ENCODE data around the gene WNT7A.

The WNT7A gene

GRCh38 chr3:13786811-13787210, 93.1 kb downstream of the WNT7A start:
- Mint-ChIP-seq H3K27me3 (peaks cover 65% of the 10 kb centered on the region), H3K36me3 (ENCODE audit: insufficient read depth) (no peaks in the 10 kb centered on the region), H3K9me3 (no peaks in the 10 kb centered on the region), H3K4me3 (no peak overlapping the region), H3K27ac (ENCODE audit: low read depth) (no peak overlapping the region), H3K4me1 (no peaks in the 10 kb centered on the region)
- DNase-seq (ENCODE audit: low spot score in 2 of 2) (no peak), ATAC-seq (replicated peaks; ENCODE audit: extremely low read depth, poor library complexity, severe bottlenecking) (no peak)

GRCh38 chr3:13785853-13786436, 93.9 kb downstream of the WNT7A start:
- Mint-ChIP-seq H3K4me1 (no peaks in the 10 kb centered on the region), H3K27me3 (peaks cover 65% of the 10 kb centered on the region), H3K36me3 (ENCODE audit: insufficient read depth) (no peaks in the 10 kb centered on the region), H3K27ac (ENCODE audit: low read depth) (no peak overlapping the region), H3K9me3 (no peaks in the 10 kb centered on the region), H3K4me3 (no peak overlapping the region)
- DNase-seq (ENCODE audit: low spot score in 2 of 2) (no peak), ATAC-seq (replicated peaks; ENCODE audit: extremely low read depth, poor library complexity, severe bottlenecking) (no peak)

DNA sequence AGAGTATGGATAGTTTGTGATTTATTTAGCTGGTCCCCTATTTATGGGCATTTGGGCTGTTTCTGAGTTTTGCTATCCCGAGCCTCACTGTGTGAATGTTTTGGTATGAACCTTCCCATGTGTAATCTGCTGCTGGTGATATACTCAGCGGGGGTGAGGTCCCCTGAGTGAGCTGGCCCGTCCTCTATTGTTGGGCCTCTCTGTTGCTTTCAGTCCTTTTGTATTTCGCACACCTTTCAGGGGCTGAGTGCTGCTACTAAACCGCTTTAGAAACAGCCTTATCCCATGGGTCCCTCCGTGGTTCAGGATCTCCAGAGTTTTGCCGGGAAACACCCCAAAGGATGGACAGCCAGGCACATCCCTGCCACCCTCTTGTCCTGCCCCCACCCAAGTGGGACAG, 94.5 kb downstream of the WNT7A start:
- Mint-ChIP-seq H3K4me1 (no peaks in the 10 kb centered on the region), H3K27me3 (peaks cover 65% of the 10 kb centered on the region), H3K36me3 (ENCODE audit: insufficient read depth) (no peaks in the 10 kb centered on the region), H3K9me3 (no peaks in the 10 kb centered on the region), H3K27ac (ENCODE audit: low read depth) (no peak overlapping the region), H3K4me3 (no peak overlapping the region)
- ATAC-seq (replicated peaks; ENCODE audit: extremely low read depth, poor library complexity, severe bottlenecking) (no peak), DNase-seq (ENCODE audit: low spot score in 2 of 2) (no peak)

GRCh38 chr3:13783476-13783875, 96.4 kb downstream of the WNT7A start:
- ATAC-seq (replicated peaks; ENCODE audit: extremely low read depth, poor library complexity, severe bottlenecking) (no peak), DNase-seq (ENCODE audit: low spot score in 2 of 2) (no peak)
- H3K4me1 Mint-ChIP-seq: no peaks in the 10 kb centered on the region
- peaks cover 71% of the 10 kb centered on the region for H3K27me3 Mint-ChIP-seq
- H3K36me3 Mint-ChIP-seq (ENCODE audit: insufficient read depth): no peaks in the 10 kb centered on the region
- H3K4me3 Mint-ChIP-seq: no peak overlapping the region
- no peaks in the 10 kb centered on the region for H3K9me3 Mint-ChIP-seq
- no peak overlapping the region for H3K27ac Mint-ChIP-seq (ENCODE audit: low read depth)

DNA sequence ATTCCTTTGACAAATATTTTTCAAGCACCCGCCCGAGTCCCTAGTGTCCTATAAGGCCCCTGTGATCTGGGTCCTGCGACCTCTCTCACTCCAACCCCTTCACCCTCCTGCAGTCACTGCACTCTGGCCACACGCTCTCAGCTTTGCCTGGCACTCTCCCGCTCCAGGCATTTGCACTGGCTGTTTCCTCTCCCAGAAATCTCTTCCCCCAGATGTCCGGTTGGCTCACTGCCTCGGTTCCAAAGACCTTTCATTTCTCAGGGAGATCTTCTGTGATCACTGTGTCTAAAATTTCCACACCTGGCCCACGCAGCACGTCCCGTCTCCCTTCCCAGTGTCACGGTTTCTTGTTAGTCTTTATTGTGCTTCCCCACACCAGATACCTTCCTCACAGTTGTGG, 97.4 kb downstream of the WNT7A start:
- Mint-ChIP-seq H3K27me3 (peaks cover 61% of the 10 kb centered on the region), H3K36me3 (ENCODE audit: insufficient read depth) (no peaks in the 10 kb centered on the region), H3K4me1 (no peaks in the 10 kb centered on the region), H3K4me3 (no peak overlapping the region), H3K9me3 (no peaks in the 10 kb centered on the region), H3K27ac (ENCODE audit: low read depth) (no peak overlapping the region)
- no peak for ATAC-seq (replicated peaks; ENCODE audit: extremely low read depth, poor library complexity, severe bottlenecking)
- no peak for DNase-seq (ENCODE audit: low spot score in 2 of 2)

DNA sequence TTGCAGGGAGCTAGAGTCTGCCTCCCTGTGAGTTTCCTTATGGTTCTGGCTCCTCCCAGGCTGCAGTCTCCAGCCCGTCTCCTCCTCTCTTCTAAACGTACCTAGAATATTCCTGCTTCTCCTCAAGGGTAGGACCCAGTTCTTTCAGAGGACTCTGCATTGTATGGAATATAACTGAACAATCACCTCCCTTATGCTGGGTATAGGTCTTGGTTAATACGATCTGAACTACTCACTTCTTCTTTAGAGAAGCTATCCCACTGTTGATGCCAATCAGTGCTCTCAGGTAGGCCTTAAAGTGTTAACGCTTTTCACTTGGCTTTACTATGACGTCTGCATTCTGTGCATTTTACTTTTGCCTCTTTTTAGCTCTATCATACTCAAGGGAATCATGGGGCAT, 98.5 kb downstream of the WNT7A start:
- Mint-ChIP-seq H3K9me3 (no peaks in the 10 kb centered on the region), H3K36me3 (ENCODE audit: insufficient read depth) (no peaks in the 10 kb centered on the region)

GRCh38 chr3:13780432-13781176, 99.3 kb downstream of the WNT7A start:
- no peak for ATAC-seq (replicated peaks; ENCODE audit: extremely low read depth, poor library complexity, severe bottlenecking)

More for the DNA sequence above, 98.5 kb downstream of the WNT7A start:
- no peak for DNase-seq (ENCODE audit: low spot score in 2 of 2)
- no peak for ATAC-seq (replicated peaks; ENCODE audit: extremely low read depth, poor library complexity, severe bottlenecking)
- no peak overlapping the region for H3K4me3 Mint-ChIP-seq
- H3K4me1 Mint-ChIP-seq: no peaks in the 10 kb centered on the region
- no peak overlapping the region for H3K27ac Mint-ChIP-seq (ENCODE audit: low read depth)
- peaks cover 50% of the 10 kb centered on the region for H3K27me3 Mint-ChIP-seq

DNA sequence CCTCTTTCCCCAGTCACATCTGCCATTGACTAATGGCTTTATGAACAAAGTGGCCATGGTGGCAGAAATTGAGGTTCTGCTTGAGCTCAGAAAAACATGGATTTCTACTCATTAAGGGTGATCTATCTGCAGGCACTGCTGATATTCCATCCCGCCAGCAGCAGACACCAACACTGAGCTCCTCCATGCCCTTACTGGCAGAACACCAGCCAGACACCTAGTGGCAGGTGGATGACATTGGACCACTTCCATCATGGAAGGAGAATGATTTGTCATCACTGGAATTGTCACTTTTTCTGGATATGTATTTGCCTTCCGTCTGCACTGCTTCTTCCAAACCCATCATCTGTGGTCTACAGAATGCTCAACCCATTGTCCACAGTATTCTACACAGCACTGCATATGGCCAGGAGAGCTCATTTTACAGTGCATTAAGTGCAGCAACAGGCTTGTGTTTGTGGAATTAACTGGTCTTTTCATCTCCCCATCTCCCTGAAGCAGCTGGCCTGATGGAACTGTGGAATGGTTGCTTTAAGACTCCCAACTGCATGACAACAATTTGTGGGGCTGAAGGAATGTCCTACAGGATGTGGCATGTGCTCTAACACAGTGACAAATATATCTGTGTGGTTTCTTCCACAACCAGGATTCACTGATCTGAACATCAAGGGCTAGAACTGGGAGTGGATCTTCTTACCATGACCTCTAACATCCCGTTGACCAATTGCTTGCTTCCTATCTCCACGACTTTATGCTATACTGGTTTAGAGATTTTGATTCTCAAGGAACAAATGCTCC, 103.4 kb downstream of the WNT7A start:
- Mint-ChIP-seq H3K27ac (ENCODE audit: low read depth) (no peak overlapping the region), H3K9me3 (no peaks in the 10 kb centered on the region), H3K4me3 (no peak overlapping the region), H3K4me1 (no peaks in the 10 kb centered on the region), H3K27me3 (peaks cover 37% of the 10 kb centered on the region), H3K36me3 (ENCODE audit: insufficient read depth) (peaks cover 2% of the 10 kb centered on the region)
- ATAC-seq (replicated peaks; ENCODE audit: extremely low read depth, poor library complexity, severe bottlenecking) (no peak), DNase-seq (ENCODE audit: low spot score in 2 of 2) (no peak)

More at GRCh38 chr3:13780432-13781176, 99.3 kb downstream of the WNT7A start:
- H3K27ac Mint-ChIP-seq (ENCODE audit: low read depth): no peak overlapping the region
- H3K4me1 Mint-ChIP-seq: no peaks in the 10 kb centered on the region
- peaks cover 48% of the 10 kb centered on the region for H3K27me3 Mint-ChIP-seq
- no peak for DNase-seq (ENCODE audit: low spot score in 2 of 2)
- no peak overlapping the region for H3K4me3 Mint-ChIP-seq
- no peaks in the 10 kb centered on the region for H3K9me3 Mint-ChIP-seq
- H3K36me3 Mint-ChIP-seq (ENCODE audit: insufficient read depth): no peaks in the 10 kb centered on the region

DNA sequence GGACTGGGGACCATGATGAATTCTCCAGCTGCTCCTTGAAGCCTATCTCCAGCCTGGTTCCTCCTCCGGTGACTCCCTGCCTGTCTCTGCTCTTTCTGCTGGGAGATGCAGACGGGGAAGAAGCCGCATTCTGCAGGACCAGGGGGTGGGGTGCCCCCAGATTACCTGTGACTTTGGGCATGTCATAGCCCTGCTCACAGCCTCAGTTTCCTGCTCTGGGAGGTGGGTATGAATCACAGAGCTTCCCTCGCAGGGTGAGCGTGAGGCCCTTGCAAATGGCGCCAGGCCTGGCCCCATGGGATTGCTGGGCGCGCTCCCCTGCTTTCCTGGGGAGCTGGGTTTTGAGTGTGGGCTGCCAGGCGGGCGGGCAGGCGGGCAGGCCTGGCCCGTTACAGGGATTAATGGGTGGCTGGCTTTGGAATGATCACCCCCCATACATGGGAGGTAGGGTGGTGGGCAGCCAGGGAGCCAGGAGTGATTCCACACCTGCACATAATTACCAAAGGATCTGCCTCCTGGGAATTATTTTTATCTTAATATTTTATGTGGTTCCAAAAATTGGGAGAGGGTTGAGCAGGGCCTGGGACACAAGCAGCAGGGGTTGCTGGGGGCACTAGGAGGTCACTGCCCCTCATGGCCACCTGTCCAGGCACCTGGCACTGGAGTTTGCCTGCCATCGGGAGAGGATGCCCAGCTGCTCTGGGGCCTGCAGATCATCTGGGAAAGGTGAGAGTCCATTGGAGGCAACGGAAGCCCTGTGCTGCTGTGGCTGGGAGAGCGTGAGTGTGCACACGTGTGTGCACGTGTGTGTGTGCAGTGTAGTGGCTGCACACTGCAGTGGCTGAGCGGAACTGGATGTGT, 106.8 kb downstream of the WNT7A start:
- peaks cover 31% of the 10 kb centered on the region for H3K27me3 Mint-ChIP-seq
- H3K9me3 Mint-ChIP-seq: no peaks in the 10 kb centered on the region
- DNase-seq (ENCODE audit: low spot score in 2 of 2) (no peak), ATAC-seq (replicated peaks; ENCODE audit: extremely low read depth, poor library complexity, severe bottlenecking) (no peak)
- no peak overlapping the region for H3K4me3 Mint-ChIP-seq
- H3K4me1 Mint-ChIP-seq: no peaks in the 10 kb centered on the region
- no peak overlapping the region for H3K27ac Mint-ChIP-seq (ENCODE audit: low read depth)
- peaks cover 2% of the 10 kb centered on the region for H3K36me3 Mint-ChIP-seq (ENCODE audit: insufficient read depth)

- Mint-ChIP-seq H3K27me3 (peaks cover 31% of the 10 kb centered on the region), H3K4me3 (no peak overlapping the region), H3K27ac (ENCODE audit: low read depth) (no peak overlapping the region), H3K36me3 (ENCODE audit: insufficient read depth) (peaks cover 2% of the 10 kb centered on the region), H3K4me1 (no peaks in the 10 kb centered on the region), H3K9me3 (no peaks in the 10 kb centered on the region)
- DNase-seq (ENCODE audit: low spot score in 2 of 2): no peak
- ATAC-seq (replicated peaks; ENCODE audit: extremely low read depth, poor library complexity, severe bottlenecking): no peak
Measured at GRCh38 chr3:13772321-13772745, 107.5 kb downstream of the WNT7A start.

GRCh38 chr3:13771496-13771895, 108.4 kb downstream of the WNT7A start:
- peaks cover 2% of the 10 kb centered on the region for H3K36me3 Mint-ChIP-seq (ENCODE audit: insufficient read depth)
- DNase-seq (ENCODE audit: low spot score in 2 of 2) (no peak), ATAC-seq (replicated peaks; ENCODE audit: extremely low read depth, poor library complexity, severe bottlenecking) (no peak)
- no peak overlapping the region for H3K27ac Mint-ChIP-seq (ENCODE audit: low read depth)
- no peak overlapping the region for H3K4me3 Mint-ChIP-seq
- no peaks in the 10 kb centered on the region for H3K9me3 Mint-ChIP-seq
- peaks cover 31% of the 10 kb centered on the region for H3K27me3 Mint-ChIP-seq
- no peaks in the 10 kb centered on the region for H3K4me1 Mint-ChIP-seq
